Measurements from ENCODE around the gene LRP1. TPM values are rescaled to one million over a fixed set of nuclear protein-coding genes. Genes with fewer than 3 reads are reported as not detected.

The LRP1 gene
- total and polyA plus RNA-seq, 2 experiments from 2014 or later = 47.8 to 76.8 TPM

DNA sequence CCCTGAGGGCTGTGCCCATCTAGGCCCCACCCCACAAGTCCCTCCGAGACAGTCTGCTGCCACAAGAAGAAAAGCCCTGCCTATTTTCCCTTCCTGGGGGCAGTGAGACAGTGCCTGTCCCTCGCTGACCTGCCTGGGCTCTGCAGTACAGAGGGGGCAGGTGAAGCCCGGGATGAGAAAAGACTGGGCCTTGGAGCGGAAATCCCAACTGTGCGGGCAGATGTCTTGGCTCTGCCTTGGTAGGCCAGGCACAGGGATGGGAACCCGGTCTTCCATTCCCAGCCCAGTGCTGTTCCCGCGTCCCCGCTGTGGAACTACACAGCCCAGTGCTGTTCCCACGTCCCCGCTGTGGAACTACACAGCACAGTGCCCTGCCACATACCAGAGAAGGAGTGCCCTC, 75.5 kb downstream of the LRP1 start:
- no peaks in the 10 kb centered on the region for H3K9me3 ChIP-seq (ENCODE audit: low read depth)
- H3K9me2 ChIP-seq (replicated peaks; ENCODE audit: insufficient read depth) = no peaks in the 10 kb centered on the region
- H3K79me2 ChIP-seq = no peaks in the 10 kb centered on the region
- no peaks in the 10 kb centered on the region for H3K27me3 ChIP-seq
- no peaks in the 10 kb centered on the region for H3K4me1 ChIP-seq (ENCODE audit: insufficient read depth)
- DNase-seq (ENCODE audit: low spot score) = no peak
- H4K20me1 ChIP-seq (ENCODE audit: insufficient read depth, poor library complexity, severe bottlenecking) = no peaks in the 10 kb centered on the region
- H3K4me3 ChIP-seq = no peak overlapping the region
- H3K27ac ChIP-seq = no peak overlapping the region
- no peaks in the 10 kb centered on the region for H3K36me3 ChIP-seq (replicated peaks; ENCODE audit: insufficient read depth, low read depth)
- no peak overlapping the region for H2AFZ ChIP-seq
- 95% methylated on average over 11 of the region's 11 CpGs for WGBS (ENCODE audit: low lambda C conversion rate, missing lambda C conversion rate)
- H3K4me2 ChIP-seq = no peak overlapping the region
- no peak for TF ChIP-seq EZH2 (IDR thresholded peaks at IDR 0.05; ENCODE audit: borderline replicate concordance)
- TF ChIP-seq CTCF (IDR thresholded peaks at IDR 0.05; ENCODE audit: poor library complexity) = no peak
- no peak for TF ChIP-seq EZH2phosphoT487 (IDR thresholded peaks at IDR 0.05; ENCODE audit: low read depth, severe bottlenecking, unreplicated experiment)

DNA sequence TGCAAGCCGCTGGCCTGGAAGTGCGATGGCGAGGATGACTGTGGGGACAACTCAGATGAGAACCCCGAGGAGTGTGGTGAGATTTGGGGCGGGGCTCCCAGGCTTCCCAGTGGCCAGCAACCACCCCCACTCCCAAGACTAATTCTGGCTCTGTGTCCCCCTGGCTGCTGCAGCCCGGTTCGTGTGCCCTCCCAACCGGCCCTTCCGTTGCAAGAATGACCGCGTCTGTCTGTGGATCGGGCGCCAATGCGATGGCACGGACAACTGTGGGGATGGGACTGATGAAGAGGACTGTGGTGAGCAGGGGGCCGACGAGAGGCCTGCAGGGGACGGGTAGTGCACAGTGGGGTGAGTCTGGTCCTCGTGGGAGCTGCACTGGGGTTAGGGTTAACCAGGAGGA, 76.2 kb downstream of the LRP1 start:
- H2AFZ ChIP-seq = no peak overlapping the region
- TF ChIP-seq EZH2phosphoT487 (IDR thresholded peaks at IDR 0.05; ENCODE audit: low read depth, severe bottlenecking, unreplicated experiment) (no peak), EZH2 (IDR thresholded peaks at IDR 0.05; ENCODE audit: borderline replicate concordance) (no peak), CTCF (IDR thresholded peaks at IDR 0.05; ENCODE audit: poor library complexity) (no peak)
- no peak overlapping the region for H3K4me2 ChIP-seq
- H3K36me3 ChIP-seq (replicated peaks; ENCODE audit: insufficient read depth, low read depth) = no peaks in the 10 kb centered on the region
- H3K9me2 ChIP-seq (replicated peaks; ENCODE audit: insufficient read depth) = no peaks in the 10 kb centered on the region
- H4K20me1 ChIP-seq (ENCODE audit: insufficient read depth, poor library complexity, severe bottlenecking) = no peaks in the 10 kb centered on the region
- H3K27ac ChIP-seq = no peak overlapping the region
- no peak for DNase-seq (ENCODE audit: low spot score)
- no peaks in the 10 kb centered on the region for H3K27me3 ChIP-seq
- no peaks in the 10 kb centered on the region for H3K79me2 ChIP-seq
- no peaks in the 10 kb centered on the region for H3K4me1 ChIP-seq (ENCODE audit: insufficient read depth)
- no peaks in the 10 kb centered on the region for H3K9me3 ChIP-seq (ENCODE audit: low read depth)
- 98% methylated on average over 19 of the region's 19 CpGs for WGBS (ENCODE audit: low lambda C conversion rate, missing lambda C conversion rate)
- no peak overlapping the region for H3K4me3 ChIP-seq

DNA sequence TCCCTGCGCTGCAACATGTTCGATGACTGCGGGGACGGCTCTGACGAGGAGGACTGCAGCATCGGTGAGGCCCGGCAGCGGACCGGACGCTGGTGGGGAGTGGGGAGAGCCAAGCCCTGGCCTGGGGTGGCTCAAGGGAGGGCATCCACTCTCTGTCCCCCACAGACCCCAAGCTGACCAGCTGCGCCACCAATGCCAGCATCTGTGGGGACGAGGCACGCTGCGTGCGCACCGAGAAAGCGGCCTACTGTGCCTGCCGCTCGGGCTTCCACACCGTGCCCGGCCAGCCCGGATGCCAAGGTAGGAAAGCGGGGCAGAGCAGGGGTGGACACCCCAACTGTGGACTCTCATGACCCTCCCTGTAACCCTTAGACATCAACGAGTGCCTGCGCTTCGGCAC, 76.9 kb downstream of the LRP1 start:
- no peaks in the 10 kb centered on the region for H3K36me3 ChIP-seq (replicated peaks; ENCODE audit: insufficient read depth, low read depth)
- H3K79me2 ChIP-seq = no peaks in the 10 kb centered on the region
- no peaks in the 10 kb centered on the region for H3K9me2 ChIP-seq (replicated peaks; ENCODE audit: insufficient read depth)
- no peak overlapping the region for H3K27ac ChIP-seq
- H3K4me1 ChIP-seq (ENCODE audit: insufficient read depth) = no peaks in the 10 kb centered on the region
- H3K27me3 ChIP-seq = no peaks in the 10 kb centered on the region
- DNase-seq (ENCODE audit: low spot score) = no peak
- no peak for TF ChIP-seq EZH2 (IDR thresholded peaks at IDR 0.05; ENCODE audit: borderline replicate concordance)
- TF ChIP-seq EZH2phosphoT487 (IDR thresholded peaks at IDR 0.05; ENCODE audit: low read depth, severe bottlenecking, unreplicated experiment) = no peak
- no peak for TF ChIP-seq CTCF (IDR thresholded peaks at IDR 0.05; ENCODE audit: poor library complexity)
- no peaks in the 10 kb centered on the region for H4K20me1 ChIP-seq (ENCODE audit: insufficient read depth, poor library complexity, severe bottlenecking)
- no peaks in the 10 kb centered on the region for H3K9me3 ChIP-seq (ENCODE audit: low read depth)
- WGBS (ENCODE audit: low lambda C conversion rate, missing lambda C conversion rate) = 96% methylated on average over 26 of the region's 26 CpGs
- H3K4me3 ChIP-seq = no peak overlapping the region
- H3K4me2 ChIP-seq = no peak overlapping the region
- H2AFZ ChIP-seq = no peak overlapping the region

GRCh38 chr12:57205931-57206330, 77.6 kb downstream of the LRP1 start:
- H3K27me3 ChIP-seq = no peaks in the 10 kb centered on the region
- no peaks in the 10 kb centered on the region for H3K4me1 ChIP-seq (ENCODE audit: insufficient read depth)
- no peak overlapping the region for H2AFZ ChIP-seq
- no peaks in the 10 kb centered on the region for H3K36me3 ChIP-seq (replicated peaks; ENCODE audit: insufficient read depth, low read depth)
- 95% methylated on average over 7 of the region's 7 CpGs for WGBS (ENCODE audit: low lambda C conversion rate, missing lambda C conversion rate)
- no peak overlapping the region for H3K27ac ChIP-seq
- H3K9me3 ChIP-seq (ENCODE audit: low read depth) = no peaks in the 10 kb centered on the region
- no peak for DNase-seq (ENCODE audit: low spot score)
- no peaks in the 10 kb centered on the region for H3K79me2 ChIP-seq
- no peaks in the 10 kb centered on the region for H3K9me2 ChIP-seq (replicated peaks; ENCODE audit: insufficient read depth)
- H4K20me1 ChIP-seq (ENCODE audit: insufficient read depth, poor library complexity, severe bottlenecking) = no peaks in the 10 kb centered on the region
- H3K4me2 ChIP-seq = no peak overlapping the region
- H3K4me3 ChIP-seq = no peak overlapping the region
- no peak for TF ChIP-seq EZH2phosphoT487 (IDR thresholded peaks at IDR 0.05; ENCODE audit: low read depth, severe bottlenecking, unreplicated experiment)
- TF ChIP-seq CTCF (IDR thresholded peaks at IDR 0.05; ENCODE audit: poor library complexity) = no peak
- no peak for TF ChIP-seq EZH2 (IDR thresholded peaks at IDR 0.05; ENCODE audit: borderline replicate concordance)
